ENCODE data around the gene FUOM.

FUOM gene

GRCh38 chr10:133349577-133350011 is 8.2 kb downstream of the FUOM start:
- TF ChIP-seq CTCF (IDR thresholded peaks at IDR 0.05; ENCODE audit: borderline replicate concordance, insufficient read depth, low read depth, low read length): no peak
- no peak overlapping the region for H3K4me3 ChIP-seq (ENCODE audit: low read depth, low read length)

- H3K4me3 ChIP-seq (ENCODE audit: low read depth, low read length): no peak overlapping the region
- TF ChIP-seq CTCF (IDR thresholded peaks at IDR 0.05; ENCODE audit: borderline replicate concordance, insufficient read depth, low read depth, low read length): no peak
Observed at GRCh38 chr10:133349160-133349568, 8.7 kb downstream of the FUOM start.

GRCh38 chr10:133347710-133348517 is 9.9 kb downstream of the FUOM start:
- no peak for TF ChIP-seq CTCF (IDR thresholded peaks at IDR 0.05; ENCODE audit: borderline replicate concordance, insufficient read depth, low read depth, low read length)
- no peak overlapping the region for H3K4me3 ChIP-seq (ENCODE audit: low read depth, low read length)

DNA sequence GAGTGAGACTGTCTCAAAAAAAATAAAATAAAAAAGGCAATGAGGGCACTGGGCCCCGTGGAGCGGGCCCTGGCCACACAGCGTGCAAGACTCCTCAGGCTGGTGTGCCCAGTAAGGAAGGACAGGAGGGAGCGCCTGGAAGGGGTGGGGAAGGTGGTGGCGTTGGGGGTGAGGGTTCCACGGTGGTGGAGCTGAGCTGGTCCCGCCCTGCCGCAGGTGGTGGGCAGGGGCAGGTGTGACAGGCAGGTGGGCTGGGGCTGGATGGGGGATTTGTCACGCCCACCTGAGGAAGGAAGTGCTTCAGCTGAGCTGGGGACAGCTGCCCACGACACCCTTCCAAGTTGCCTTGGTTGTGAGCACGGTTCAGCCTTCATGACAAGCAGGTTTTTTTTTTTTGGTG is 11.4 kb downstream of the FUOM start:
- no peak overlapping the region for H3K4me3 ChIP-seq (ENCODE audit: low read depth, low read length)
- TF ChIP-seq CTCF (IDR thresholded peaks at IDR 0.05; ENCODE audit: borderline replicate concordance, insufficient read depth, low read depth, low read length): no peak

- no peak overlapping the region for H3K4me3 ChIP-seq (ENCODE audit: low read depth, low read length)
- no peak for TF ChIP-seq CTCF (IDR thresholded peaks at IDR 0.05; ENCODE audit: borderline replicate concordance, insufficient read depth, low read depth, low read length)
Observed at GRCh38 chr10:133344236-133344635, 13.6 kb downstream of the FUOM start.

- no peak overlapping the region for H3K4me3 ChIP-seq (ENCODE audit: low read depth, low read length)
- TF ChIP-seq CTCF (IDR thresholded peaks at IDR 0.05; ENCODE audit: borderline replicate concordance, insufficient read depth, low read depth, low read length): no peak
Observed at GRCh38 chr10:133343558-133343957, 14.3 kb downstream of the FUOM start.

DNA sequence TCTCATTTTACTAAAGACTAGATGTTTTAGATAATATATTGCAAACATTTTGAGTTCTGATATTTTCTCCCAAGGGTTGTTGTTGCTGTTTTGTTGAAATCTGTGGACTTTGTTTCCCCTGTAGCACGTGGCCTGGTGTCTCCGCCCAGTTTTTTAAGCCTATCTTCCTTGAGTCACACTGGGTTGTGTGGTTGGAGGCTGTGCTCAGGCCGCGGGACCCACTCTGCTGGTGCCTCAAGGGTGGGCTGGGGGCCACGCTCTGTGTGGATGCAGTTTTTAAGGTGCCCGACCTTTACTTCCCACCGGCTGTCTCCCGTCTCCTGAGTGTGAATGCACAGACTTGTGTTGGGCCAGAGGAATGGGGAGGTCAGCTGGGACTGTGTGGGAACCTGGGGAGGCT is 14.9 kb downstream of the FUOM start:
- no peak overlapping the region for H3K4me3 ChIP-seq (ENCODE audit: low read depth, low read length)
- TF ChIP-seq CTCF (IDR thresholded peaks at IDR 0.05; ENCODE audit: borderline replicate concordance, insufficient read depth, low read depth, low read length): no peak

Data from GM12875 (cell line).